Neutrophil (primary cell): ENCODE measurements around the gene OBP2B.
"Not testable (repeated sequence)": the region's sequence is repeated elsewhere in the genome, so short reads cannot be mapped to it uniquely, and the experiment has no call there.

Experiments
- H3K27ac ChIP-seq: fragments of 200-600 bp; sonication (generic); 2 replicates; pipeline ENCODE4 v1.5.1; 2016; ENCODE audit warnings: mild to moderate bottlenecking, moderate library complexity
- H3K27me3 ChIP-seq: fragments of 200-600 bp; sonication (generic); 2 replicates; pipeline ENCODE4 v1.6.0; 2016; ENCODE audit warnings: mild to moderate bottlenecking
- H3K36me3 ChIP-seq: fragments of 200-600 bp; sonication (generic); 2 replicates; pipeline ENCODE4 v1.5.1; 2017
- H3K4me1 ChIP-seq, 2 experiments: fragments of 200-600 bp in 1 of 2; sonication (generic) in 1 of 2; 1 replicate in 1 of 2; 2 replicates in 1 of 2; pipeline versions ENCODE4 v1.5.1 to v1.6.1; 2013 to 2016; ENCODE audit warnings: low read depth in 1 of 2, low read length in 1 of 2, mild to moderate bottlenecking in 1 of 2, moderate library complexity in 1 of 2; ENCODE audit not compliant: control insufficient read depth in 1 of 2, insufficient read depth in 1 of 2
- H3K4me3 ChIP-seq, 2 experiments: fragments of 200-600 bp in 1 of 2; sonication (generic) in 1 of 2; 1 replicate in 1 of 2; 2 replicates in 1 of 2; pipeline ENCODE4 v1.5.1; 2013 to 2016; ENCODE audit warnings: low read depth in 1 of 2, low read length in 1 of 2, mild to moderate bottlenecking in 1 of 2, moderate library complexity in 1 of 2
- H3K9me3 ChIP-seq: fragments of 200-600 bp; sonication (generic); 2 replicates; pipeline ENCODE4 v1.5.1; 2016
- TF ChIP-seq, protein P1 (sequence below): fragments of 200-600 bp; sonication (generic); IDR thresholded peaks from 2 replicates; pipeline ENCODE4 v1.5.1; 2016; ENCODE audit warnings: antibody characterized with exemption

OBP2B gene

DNA sequence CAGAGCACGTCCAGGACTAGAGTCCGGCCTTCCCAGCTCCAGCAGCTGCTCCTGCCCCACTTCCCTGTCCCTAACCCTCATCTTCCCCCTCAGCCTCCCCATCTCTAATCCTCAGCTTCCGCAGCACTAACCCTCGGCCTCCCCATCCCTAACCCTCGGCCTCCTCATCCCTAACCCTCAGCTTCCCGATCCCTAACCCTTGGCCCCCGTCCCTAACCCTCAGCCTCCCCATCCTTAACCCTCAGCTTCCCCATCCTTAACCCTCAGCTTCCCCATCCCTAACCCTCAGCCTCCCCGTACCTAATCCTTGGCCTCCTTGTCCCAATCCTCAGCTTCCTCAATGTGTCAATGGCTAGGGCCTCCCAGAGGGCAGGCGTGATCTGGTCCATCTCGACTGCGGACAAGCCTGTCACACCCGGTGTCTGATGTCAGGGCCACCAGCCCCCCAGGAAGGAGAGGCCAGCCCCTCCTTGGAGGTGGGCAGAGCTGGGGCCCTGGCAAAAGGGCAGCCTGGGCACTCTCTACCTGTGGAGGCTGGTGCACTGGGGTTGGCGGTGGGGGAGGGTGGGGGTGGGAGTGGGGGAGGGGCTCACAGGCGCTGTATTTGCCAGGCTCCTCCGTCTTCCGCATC, 1.4 kb downstream of the OBP2B start:
- Histone ChIP-seq H3K27ac (no peak overlapping the region), H3K36me3 (no peaks in the 10 kb centered on the region), H3K9me3 (no peaks in the 10 kb centered on the region), H3K4me3 (no peak overlapping the region), H3K4me1 (no peaks in the 10 kb centered on the region), H3K27me3 (peaks cover 11% of the 10 kb centered on the region)
- TF ChIP-seq, protein P1, sequence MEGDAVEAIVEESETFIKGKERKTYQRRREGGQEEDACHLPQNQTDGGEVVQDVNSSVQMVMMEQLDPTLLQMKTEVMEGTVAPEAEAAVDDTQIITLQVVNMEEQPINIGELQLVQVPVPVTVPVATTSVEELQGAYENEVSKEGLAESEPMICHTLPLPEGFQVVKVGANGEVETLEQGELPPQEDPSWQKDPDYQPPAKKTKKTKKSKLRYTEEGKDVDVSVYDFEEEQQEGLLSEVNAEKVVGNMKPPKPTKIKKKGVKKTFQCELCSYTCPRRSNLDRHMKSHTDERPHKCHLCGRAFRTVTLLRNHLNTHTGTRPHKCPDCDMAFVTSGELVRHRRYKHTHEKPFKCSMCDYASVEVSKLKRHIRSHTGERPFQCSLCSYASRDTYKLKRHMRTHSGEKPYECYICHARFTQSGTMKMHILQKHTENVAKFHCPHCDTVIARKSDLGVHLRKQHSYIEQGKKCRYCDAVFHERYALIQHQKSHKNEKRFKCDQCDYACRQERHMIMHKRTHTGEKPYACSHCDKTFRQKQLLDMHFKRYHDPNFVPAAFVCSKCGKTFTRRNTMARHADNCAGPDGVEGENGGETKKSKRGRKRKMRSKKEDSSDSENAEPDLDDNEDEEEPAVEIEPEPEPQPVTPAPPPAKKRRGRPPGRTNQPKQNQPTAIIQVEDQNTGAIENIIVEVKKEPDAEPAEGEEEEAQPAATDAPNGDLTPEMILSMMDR, result no peak

DNA sequence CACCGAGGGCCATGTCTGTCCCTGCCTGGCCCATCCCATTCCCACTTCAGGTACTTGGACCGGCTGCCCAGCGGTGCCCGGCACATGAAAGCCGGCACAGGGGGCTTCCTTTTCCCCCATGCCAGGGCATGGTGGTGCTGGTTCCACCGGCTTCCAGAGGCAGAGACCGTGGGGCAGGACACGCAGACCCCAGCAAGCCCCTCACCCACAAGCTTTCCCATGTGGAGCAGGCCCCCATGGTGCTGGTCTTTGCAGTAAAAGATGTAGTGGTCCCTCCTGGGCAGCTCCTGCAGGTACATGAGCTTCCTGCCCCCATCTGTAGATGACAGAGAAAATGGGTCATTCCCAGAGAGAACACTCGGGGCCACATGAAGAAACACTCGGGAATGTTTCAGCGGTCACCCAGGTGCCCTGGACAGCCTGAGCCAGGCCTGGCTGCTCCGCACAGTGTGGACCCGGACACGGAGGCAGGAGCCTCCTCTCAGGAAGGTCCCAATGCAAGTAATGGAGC, 2.0 kb downstream of the OBP2B start:
- H3K36me3 ChIP-seq, result no peaks in the 10 kb centered on the region

DNA sequence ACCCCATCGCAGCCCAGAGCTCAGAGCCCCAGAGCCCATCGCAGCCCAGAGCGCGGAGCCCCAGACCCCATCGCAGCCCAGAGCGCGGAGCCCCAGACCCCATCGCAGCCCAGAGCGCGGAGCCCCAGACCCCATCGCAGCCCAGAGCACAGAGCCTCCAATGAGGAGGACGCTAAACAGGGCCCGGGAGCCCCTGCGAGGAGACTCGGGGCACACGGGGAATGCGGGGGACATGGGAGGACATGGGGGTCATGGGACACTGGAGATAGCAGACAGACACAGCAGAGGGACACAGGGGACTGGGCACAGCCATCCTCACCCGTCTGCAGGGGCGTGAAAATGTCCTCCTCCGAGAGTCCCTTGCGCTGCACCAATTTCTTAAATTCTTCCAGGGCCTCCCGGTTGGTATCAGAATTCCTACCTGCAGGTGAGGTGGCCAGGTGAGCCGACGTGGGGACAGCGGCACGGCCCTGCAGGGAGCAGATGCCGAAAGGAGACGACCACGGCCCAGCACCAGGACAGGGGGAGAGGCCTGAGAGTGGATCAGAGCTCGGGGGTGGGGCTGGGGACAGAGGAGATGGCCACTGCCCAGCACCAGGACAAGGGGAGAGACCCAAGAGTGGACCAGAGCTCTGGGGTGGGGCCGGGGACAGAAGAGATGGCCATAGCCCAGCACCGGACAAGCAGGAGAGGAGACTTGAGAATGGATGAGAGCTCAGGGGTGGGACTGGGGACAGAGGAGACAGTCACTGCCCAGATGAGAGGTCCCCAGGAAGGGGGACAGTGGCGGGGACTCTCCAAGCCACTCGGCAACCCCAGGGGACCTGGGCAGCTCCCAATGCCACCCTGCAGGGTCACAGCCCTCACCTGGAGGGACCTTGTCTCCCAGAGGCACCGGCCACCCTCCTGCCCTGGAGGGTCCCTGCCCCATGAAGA, 2.8 kb downstream of the OBP2B start:
- TF ChIP-seq, protein P1, result no peak
- Histone ChIP-seq H3K4me1 (no peaks in the 10 kb centered on the region), H3K36me3 (no peaks in the 10 kb centered on the region), H3K27ac (no peak overlapping the region), H3K9me3 (no peaks in the 10 kb centered on the region), H3K4me3 (no peak overlapping the region), H3K27me3 (peaks cover 11% of the 10 kb centered on the region)

More for the DNA sequence above, 2.0 kb downstream of the OBP2B start:
- Histone ChIP-seq H3K4me3 (no peak overlapping the region), H3K4me1 (no peaks in the 10 kb centered on the region), H3K27ac (no peak overlapping the region), H3K9me3 (no peaks in the 10 kb centered on the region), H3K27me3 (peaks cover 8% of the 10 kb centered on the region)
- TF ChIP-seq, protein P1, result no peak

DNA sequence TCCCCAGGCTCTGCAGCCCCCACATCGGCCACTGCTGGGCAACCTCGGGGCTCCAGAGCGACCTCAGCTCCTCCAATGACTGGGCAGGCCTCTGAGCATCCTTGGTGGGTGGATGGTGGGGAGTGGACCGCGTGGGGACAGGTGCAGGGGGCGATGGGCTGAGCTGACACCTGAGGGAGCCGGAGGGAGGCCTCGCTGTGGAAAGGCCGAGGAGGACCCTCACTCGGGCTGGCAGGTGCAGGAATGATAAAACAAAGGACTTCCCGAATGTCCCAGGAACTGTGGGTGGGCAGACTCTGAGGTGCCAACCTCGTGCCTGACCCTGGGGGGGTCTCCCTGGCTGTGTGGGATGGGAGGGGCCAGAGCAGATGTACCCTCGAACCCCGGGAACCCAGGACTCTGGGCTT, 3.6 kb downstream of the OBP2B start:
- H3K9me3 ChIP-seq, H3K27ac ChIP-seq, H3K4me3 ChIP-seq, H3K36me3 ChIP-seq, H3K4me1 ChIP-seq: not testable (repeated sequence)
- H3K27me3 ChIP-seq, result peaks cover 11% of the 10 kb centered on the region

DNA sequence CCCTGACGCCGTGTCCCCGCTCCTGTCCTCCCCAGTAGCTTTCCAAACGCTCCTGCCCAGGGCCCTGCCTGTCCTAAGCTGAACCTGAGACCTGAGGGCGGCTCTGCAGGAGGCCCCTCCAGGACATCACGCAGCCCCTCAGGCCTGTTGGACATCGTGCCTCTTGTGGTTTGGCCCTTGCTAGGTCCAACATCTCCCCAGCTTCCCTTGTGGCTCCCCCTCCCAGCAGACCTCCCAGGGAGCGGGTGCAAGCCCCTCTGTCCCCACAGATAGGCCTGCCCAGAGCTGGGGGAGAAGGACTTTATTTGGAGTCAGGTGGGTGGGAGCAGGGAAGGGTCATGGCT, 4.1 kb downstream of the OBP2B start:
- H3K27me3 ChIP-seq, result peaks cover 16% of the 10 kb centered on the region
- no peak overlapping the region for H3K27ac ChIP-seq
- no peak overlapping the region for H3K4me3 ChIP-seq
- no peaks in the 10 kb centered on the region for H3K4me1 ChIP-seq
- no peaks in the 10 kb centered on the region for H3K9me3 ChIP-seq
- H3K36me3 ChIP-seq, result no peaks in the 10 kb centered on the region
- TF ChIP-seq, protein P1, result no peak
